C4-2B (cell line): ENCODE measurements around the gene L3MBTL2.

Experiments used
- ZFX ChIP-seq: fragments of 450-650 bp; IDR thresholded peaks from 2 replicates; pipeline ENCODE4 v1.6.1; 2017
- TF ChIP-seq, protein P1 (sequence below): fragments of 450-650 bp; conservative IDR thresholded peaks from 2 replicates; pipeline ENCODE4 v1.5.1; 2017; ENCODE audit warnings: mild to moderate bottlenecking

DNA sequence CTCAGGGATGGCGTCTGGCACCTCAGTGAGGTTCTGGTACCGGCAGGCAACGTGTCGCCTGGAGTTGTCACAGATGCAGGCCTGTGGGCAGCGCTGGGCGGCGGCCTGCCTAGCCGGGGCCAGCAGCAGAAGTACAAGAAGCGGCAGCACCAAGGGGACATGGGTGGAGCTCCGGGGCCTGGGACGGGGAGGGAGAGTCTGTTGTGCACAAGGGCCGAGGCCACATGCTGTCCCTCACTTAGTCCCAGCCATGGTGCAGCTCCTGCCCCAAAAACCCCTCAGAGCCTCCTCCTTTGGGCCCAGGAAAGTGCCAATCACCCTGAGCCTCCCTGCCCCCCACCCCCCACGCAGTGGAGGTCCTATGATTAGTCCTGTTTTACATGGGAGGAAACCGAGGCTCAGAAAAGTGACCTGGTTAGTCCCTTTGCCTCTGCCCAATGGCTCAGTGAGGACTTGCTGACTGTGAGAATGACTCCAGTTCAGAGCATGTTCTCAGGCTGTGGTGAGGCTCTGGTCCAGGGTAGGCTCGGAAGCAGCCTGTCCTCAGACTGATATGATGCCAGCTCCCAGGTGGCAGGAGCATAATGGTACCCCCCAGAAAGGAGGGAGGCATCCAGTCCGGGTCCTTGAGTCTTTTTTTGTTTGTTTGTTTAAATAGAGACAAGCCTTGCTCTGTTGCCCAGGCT, 34.5 kb downstream of the L3MBTL2 start:
- TF ChIP-seq, protein P1, sequence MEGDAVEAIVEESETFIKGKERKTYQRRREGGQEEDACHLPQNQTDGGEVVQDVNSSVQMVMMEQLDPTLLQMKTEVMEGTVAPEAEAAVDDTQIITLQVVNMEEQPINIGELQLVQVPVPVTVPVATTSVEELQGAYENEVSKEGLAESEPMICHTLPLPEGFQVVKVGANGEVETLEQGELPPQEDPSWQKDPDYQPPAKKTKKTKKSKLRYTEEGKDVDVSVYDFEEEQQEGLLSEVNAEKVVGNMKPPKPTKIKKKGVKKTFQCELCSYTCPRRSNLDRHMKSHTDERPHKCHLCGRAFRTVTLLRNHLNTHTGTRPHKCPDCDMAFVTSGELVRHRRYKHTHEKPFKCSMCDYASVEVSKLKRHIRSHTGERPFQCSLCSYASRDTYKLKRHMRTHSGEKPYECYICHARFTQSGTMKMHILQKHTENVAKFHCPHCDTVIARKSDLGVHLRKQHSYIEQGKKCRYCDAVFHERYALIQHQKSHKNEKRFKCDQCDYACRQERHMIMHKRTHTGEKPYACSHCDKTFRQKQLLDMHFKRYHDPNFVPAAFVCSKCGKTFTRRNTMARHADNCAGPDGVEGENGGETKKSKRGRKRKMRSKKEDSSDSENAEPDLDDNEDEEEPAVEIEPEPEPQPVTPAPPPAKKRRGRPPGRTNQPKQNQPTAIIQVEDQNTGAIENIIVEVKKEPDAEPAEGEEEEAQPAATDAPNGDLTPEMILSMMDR = no peak
- TF ChIP-seq ZFX = no peak
